Kidney epithelial cell (primary cell): ENCODE data around the gene KIAA0586. TPM values are rescaled to one million over a fixed set of nuclear protein-coding genes. Genes with fewer than 3 reads are reported as not detected.

Source experiments
- DNase-seq: peaks from one replicate; pipeline ENCODE4 v3.0.0-alpha.2; 2010; ENCODE audit warnings: low read depth
- H3K27me3 ChIP-seq: 2 replicates; pipeline ENCODE4 v1.6.0; 2011; ENCODE audit warnings: low read length; ENCODE audit not compliant: control insufficient read depth, insufficient read depth
- H3K36me3 ChIP-seq: 2 replicates; pipeline ENCODE4 v1.5.1; 2011; ENCODE audit warnings: low read length; ENCODE audit not compliant: control insufficient read depth, insufficient read depth
- H3K4me3 ChIP-seq: 2 replicates; pipeline ENCODE4 v1.5.1; 2011; ENCODE audit warnings: low read depth, mild to moderate bottlenecking, control low read depth, low read length
- total RNA-seq: library from RNA; depleted of rRNA; stranded (reverse); fragments of >200 nt; gene quantifications from 2 replicates; pipeline ENCODE4 v1.2.3, GENCODE V29; 2015
- TF ChIP-seq, protein P1 (sequence below): IDR thresholded peaks from 2 replicates; pipeline ENCODE4 v1.5.1; 2011; ENCODE audit warnings: mild to moderate bottlenecking, moderate library complexity, low read length, control low read depth, inconsistent platforms; ENCODE audit not compliant: insufficient read depth, poor library complexity, severe bottlenecking

The KIAA0586 gene
- total RNA-seq, 1 donor from 2014 or later = 21.4 TPM

DNA sequence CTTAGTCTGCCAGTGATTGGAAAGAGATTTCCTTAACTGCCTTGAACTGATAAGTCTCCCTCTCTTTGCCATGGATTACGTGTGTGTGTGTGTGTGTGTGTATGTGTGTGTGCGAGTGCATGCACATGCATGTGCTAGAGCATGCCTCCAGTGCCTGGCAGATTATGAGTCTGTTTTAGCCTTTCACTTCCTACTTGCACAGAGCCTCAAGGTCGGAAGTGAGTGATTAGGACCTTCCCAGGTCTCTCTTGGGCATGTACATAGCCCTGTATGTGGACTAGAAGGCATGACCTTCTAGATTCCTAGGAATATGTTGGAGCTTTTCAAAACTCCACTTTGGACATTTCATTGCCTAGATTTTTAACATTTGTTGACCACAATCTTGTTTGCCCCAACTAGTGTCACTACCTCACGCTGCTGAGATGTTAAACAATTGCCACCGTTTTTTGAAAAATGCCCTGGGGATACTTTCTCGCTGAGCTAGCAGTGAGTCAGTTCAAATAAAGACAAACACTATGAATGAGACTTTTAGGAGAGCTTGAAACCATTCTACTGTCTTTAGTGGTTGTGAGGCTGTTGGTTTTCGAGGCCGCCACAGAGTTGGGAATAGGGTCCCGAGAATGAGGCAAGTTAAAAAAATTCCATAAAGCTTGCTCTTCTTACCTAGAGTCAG lies 28.2 kb downstream of the KIAA0586 start:
- no peaks in the 10 kb centered on the region for H3K36me3 ChIP-seq
- no peaks in the 10 kb centered on the region for H3K27me3 ChIP-seq
- no peak overlapping the region for H3K4me3 ChIP-seq
- TF ChIP-seq, protein P1, sequence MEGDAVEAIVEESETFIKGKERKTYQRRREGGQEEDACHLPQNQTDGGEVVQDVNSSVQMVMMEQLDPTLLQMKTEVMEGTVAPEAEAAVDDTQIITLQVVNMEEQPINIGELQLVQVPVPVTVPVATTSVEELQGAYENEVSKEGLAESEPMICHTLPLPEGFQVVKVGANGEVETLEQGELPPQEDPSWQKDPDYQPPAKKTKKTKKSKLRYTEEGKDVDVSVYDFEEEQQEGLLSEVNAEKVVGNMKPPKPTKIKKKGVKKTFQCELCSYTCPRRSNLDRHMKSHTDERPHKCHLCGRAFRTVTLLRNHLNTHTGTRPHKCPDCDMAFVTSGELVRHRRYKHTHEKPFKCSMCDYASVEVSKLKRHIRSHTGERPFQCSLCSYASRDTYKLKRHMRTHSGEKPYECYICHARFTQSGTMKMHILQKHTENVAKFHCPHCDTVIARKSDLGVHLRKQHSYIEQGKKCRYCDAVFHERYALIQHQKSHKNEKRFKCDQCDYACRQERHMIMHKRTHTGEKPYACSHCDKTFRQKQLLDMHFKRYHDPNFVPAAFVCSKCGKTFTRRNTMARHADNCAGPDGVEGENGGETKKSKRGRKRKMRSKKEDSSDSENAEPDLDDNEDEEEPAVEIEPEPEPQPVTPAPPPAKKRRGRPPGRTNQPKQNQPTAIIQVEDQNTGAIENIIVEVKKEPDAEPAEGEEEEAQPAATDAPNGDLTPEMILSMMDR = no peak
- no peak for DNase-seq

DNA sequence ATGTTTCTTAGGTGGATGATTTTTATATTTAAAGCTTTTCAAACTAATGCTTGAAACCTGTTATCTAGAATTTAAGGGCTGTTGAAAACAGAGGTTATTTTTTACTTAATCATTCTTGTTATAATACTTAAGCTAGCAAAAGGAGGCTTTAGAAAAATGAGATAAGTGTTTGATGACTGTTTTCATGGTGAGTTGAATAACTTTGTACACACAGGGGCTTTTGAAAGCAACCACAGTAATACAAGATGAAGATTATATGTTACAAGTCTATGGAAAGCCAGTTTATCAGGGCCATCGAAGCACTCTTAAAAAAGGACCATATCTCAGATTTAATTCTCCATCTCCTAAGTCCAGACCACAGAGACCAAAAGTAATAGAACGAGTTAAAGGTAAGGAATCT lies 33.3 kb downstream of the KIAA0586 start:
- no peaks in the 10 kb centered on the region for H3K27me3 ChIP-seq
- H3K36me3 ChIP-seq = no peaks in the 10 kb centered on the region
- TF ChIP-seq, protein P1 = no peak
- DNase-seq = no peak
- H3K4me3 ChIP-seq = no peak overlapping the region

DNA sequence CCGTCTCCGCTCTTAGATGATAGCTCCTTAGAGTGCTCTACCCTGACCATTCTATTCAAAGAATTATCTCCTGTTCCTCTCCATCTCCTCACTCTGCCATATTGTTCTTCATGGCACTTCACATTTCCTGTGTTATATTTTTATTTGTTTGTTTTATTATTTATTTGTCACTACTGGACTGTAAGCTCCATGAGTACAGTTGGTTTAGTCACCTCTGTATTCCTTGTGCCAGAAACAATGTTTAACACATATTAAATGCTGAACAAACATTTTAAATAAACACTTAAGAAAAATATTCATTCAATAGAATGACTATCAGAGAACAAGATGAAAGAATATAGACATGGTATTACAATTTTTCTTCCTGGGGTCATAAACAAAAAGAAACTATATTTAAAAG lies 35.6 kb downstream of the KIAA0586 start:
- DNase-seq = no peak
- TF ChIP-seq, protein P1 = no peak
- no peaks in the 10 kb centered on the region for H3K36me3 ChIP-seq
- H3K4me3 ChIP-seq = no peak overlapping the region
- H3K27me3 ChIP-seq = no peaks in the 10 kb centered on the region

DNA sequence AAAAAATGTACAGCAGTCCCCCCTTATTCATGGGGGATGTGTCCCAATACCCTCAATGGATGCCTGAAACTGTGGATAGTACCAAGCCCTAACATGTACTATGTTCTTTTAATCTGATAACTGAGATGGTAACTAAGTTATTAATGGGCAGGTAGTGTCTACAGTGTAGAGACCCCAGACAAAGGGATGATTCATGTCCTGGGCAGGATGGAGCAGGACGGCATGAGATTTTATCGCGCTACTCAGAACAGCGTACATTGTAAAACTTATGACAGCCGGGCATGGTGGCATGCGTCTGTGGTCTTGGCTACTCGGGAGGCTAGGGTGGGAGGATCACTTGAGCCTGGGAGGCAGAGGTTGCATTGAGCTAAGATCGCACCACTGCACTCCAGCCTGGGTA lies 37.1 kb downstream of the KIAA0586 start:
- Histone ChIP-seq H3K36me3 (no peaks in the 10 kb centered on the region), H3K27me3 (no peaks in the 10 kb centered on the region), H3K4me3 (no peak overlapping the region)
- TF ChIP-seq, protein P1 = no peak
- no peak for DNase-seq

DNA sequence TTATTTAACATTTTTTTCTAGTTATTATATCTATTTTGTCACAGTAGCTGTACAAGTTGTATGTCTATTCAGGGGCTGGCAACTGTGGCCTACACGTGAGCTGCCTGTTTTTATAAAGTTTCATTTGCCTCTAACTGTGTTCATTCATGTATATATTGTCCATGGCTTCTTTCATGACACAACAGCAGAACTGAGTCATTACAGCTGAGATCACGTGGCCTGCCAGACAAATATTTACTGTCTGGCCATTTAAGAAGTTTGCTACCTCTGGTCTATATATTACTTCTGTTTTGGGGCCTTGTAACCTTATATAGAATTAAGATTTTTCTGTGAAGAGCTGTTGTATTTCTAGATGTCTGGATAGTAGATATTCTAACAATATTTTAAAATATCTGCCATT lies 37.9 kb downstream of the KIAA0586 start:
- TF ChIP-seq, protein P1 = no peak
- Histone ChIP-seq H3K4me3 (no peak overlapping the region), H3K36me3 (no peaks in the 10 kb centered on the region), H3K27me3 (no peaks in the 10 kb centered on the region)
- DNase-seq = no peak

DNA sequence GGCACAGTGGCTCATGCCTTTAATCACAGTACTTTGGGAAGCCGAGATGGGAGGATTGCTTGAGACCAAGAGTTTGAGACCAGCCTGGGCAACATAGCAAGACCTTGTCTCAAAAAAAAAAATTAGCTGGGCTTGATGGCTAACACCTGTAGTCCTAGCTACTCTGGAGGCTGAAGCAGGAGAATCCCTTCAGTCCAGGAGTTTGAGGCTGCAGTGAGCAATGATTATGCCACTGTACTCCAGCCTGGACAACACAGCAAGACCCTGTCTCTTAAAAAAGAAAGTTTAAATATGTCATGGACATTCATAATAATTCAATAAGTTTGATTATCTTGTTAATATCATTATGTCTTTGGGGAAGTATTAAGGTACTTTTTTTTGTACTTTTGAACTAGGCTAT lies 38.9 kb downstream of the KIAA0586 start:
- Histone ChIP-seq H3K27me3 (no peaks in the 10 kb centered on the region), H3K4me3 (no peak overlapping the region), H3K36me3 (no peaks in the 10 kb centered on the region)
- DNase-seq = no peak
- TF ChIP-seq, protein P1 = no peak
